Esophagus squamous epithelium (tissue), 4 donors: ENCODE results near the gene GMEB2.

Source experiments
- CTCF ChIP-seq, 6 experiments: fragments of 450-650 bp in 4 of 6; fragments of 200-600 bp in 2 of 6; sonication (generic) in 2 of 6; IDR thresholded peaks; one replicate each; pipeline ENCODE4 v1.5.1; 2016 to 2019; ENCODE audit warnings: antibody characterized with exemption in 6 of 6, mild to moderate bottlenecking in 4 of 6, moderate library complexity in 4 of 6
- POLR2A ChIP-seq, 4 donors: fragments of 450-650 bp; IDR thresholded peaks; one replicate each; pipeline ENCODE4 v1.6.1; 2017; ENCODE audit warnings: antibody characterized with exemption in 4 of 4, mild to moderate bottlenecking in 4 of 4, moderate library complexity in 3 of 4

- TF ChIP-seq CTCF (IDR thresholded peaks at IDR 0.05) (no peak), POLR2A (IDR thresholded peaks at IDR 0.05) (no peak)
These were observed 27.4 kb downstream of the GMEB2 start for GRCh38 chr20:63599396-63600050.
